Muscle of back (tissue), 11 donors: ENCODE results near the gene KRT37. TPM values are rescaled to one million over a fixed set of nuclear protein-coding genes. Genes with fewer than 3 reads are reported as not detected.
"Not testable (repeated sequence)": the region's sequence is repeated elsewhere in the genome, so short reads cannot be mapped to it uniquely, and the experiment has no call there.

Source experiments
- DNase-seq, 3 donors: peaks; one replicate each; pipeline versions ENCODE4 v3.0.0 to v3.0.0-alpha.2; 2013
- polyA plus RNA-seq, 10 donors: library from polyadenylated mRNA; unstranded; fragments of 120-200 nt; gene quantifications; one replicate each; pipeline ENCODE4 v1.2.1, GENCODE V29; 2013; ENCODE audit not compliant: insufficient read length in 10 of 10

Gene KRT37
- polyA plus RNA-seq, 10 donors = not detected

DNA sequence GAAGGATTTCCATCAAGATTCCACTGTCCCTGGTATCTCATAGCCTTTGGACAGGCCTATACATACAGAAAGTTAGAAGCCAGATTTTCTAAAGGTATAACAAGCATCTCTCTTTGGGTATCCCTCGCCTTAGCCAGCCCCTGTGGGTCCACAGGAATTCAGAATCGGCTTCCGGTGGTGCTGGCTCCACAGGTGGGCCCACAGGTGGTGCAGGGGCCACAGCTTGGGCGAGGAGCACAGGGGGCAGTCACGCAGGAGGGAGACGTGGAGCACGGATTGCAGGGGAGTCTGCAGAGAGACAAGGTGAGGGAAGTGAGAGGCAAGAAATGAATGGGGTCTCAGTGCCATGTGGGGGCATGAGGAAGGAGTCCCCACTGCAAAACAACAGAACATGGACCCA lies 12.9 kb upstream of the KRT37 start:
- no peak for DNase-seq

GRCh38 chr17:41434415-41434814 lies 10.0 kb upstream of the KRT37 start:
- peak in 2 of 3 donors; percentile 9 to 12 for DNase-seq

DNA sequence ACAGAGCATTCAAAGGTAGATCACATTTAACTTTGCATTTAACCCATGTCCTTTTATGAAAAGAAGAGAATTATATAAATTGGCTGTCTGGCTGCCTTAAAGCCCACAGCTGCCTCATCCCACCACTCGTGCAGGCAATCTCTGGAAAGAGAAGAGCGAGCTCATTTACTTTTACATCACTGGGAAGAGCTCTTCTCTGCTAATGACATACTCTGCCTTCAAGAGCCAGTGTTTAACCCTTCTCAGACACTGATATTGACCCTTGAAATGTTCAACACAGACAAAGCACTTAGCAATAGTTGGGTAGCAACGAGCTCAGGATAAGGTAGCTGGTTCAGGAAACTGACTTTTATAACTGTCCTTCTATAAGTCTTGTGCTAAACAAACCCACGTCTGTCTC lies 9.6 kb upstream of the KRT37 start:
- DNase-seq = no peak

DNA sequence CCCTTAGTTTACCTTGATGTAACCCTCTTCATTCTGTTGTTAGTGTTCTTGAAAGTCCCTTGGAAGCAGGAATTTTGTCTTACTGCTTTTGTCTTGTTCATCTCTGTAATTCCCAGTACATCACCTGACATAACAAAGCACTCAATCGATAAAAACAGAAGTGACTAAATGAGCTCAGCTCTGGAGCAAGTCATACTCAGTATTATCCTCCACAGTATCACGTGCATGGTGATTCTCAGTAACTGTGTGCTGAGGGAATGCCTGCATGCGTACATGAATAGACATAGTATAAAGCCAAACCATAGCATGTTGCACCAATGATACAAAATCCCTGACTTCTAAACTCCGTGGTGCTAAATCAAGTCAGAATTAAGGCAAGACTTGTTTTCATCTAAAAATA lies 9.2 kb upstream of the KRT37 start:
- no peak for DNase-seq

- DNase-seq = not testable (repeated sequence)
Observed at GRCh38 chr17:41430376-41430775, 6.0 kb upstream of the KRT37 start.

DNA sequence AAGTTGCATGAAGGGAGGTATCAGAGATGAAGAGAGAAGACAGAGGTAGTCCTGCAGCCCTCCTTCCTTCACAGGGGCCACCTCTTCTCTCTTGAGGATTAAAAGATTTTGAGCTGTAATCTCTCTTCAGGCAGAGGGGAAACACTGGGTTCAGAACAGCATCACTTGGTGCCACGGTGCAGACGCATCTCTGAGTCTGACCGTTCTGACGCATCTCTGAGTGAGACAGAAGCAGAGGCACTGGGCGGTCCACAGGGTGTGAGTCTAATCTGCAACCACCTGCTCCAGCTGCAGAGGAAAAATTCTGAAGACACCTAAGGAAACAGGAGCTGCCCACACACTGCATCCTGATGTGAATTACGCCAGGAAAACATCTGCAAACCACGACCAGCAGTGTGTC lies 5.3 kb upstream of the KRT37 start:
- DNase-seq = no peak

DNA sequence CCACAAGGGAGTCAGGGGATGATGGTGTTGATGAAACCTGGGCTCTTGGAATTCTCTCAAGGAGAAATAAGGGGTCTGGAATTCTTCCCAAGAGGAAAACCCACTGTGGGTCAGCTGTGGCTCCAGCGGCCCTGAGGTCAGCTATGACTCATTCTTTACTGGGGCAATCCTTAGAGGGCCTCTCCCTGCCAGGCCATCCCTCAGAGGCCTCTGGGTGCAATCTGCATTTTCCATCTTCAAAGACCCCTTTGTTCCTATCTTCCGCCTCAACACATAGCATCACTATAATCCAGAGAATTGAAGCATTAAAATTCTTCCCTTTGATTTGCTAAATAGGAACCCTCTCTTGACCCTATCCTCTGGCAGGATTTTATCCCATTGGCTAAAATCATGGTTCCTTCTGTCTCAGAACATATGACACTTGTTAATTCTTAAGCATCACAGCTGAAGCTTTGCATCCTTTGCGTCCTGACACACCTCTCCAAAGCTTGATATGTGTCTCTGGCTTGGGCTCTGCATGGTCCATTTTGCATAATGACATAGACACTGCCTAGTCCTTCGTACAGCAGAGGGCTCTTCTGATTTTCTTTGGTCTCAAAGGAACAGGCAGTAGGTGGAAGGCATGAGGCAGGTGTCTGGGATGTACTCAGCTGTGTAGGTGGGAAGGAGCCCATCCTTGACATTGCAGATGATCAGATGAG lies 4.4 kb upstream of the KRT37 start:
- no peak for DNase-seq

DNA sequence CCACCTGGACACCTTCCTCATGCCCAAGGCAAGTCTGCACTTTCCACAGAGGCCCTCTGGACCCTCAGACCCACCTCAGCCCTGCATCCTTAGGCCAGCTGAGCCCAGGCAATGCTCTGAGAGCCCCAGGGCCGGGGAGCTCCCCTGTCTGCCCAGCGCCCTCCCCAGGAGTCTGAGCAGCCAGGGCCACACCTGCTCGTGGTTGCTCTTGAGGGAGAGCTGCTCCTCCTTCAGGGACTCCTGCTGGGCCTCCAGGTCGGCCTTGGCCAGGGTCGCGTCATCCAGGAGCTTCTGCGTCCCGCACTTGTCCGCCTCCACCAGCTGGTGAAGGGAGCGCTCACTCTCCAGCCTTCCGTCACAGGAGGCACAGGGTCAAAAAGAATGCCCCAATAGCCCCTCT lies 1.8 kb downstream of the KRT37 start:
- not testable (repeated sequence) for DNase-seq

DNA sequence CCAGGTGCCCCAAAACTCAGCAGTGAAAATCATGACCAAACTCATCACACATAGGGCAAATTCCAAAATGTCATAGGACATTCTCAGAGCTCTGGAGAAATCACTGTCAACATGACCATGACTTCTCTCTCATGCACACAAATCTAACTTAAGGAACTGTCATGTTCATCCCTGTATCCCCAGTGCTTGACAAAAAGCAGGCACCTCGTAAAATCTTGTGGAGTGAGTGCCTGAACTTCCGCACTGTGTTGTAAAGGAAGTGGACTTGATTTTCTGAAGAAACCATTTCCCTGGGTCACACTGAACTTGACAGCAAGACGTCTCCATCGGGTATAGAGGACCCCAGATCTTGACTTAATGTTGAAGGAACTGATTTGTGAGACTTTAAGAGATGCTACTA lies 2.8 kb downstream of the KRT37 start:
- DNase-seq = no peak

DNA sequence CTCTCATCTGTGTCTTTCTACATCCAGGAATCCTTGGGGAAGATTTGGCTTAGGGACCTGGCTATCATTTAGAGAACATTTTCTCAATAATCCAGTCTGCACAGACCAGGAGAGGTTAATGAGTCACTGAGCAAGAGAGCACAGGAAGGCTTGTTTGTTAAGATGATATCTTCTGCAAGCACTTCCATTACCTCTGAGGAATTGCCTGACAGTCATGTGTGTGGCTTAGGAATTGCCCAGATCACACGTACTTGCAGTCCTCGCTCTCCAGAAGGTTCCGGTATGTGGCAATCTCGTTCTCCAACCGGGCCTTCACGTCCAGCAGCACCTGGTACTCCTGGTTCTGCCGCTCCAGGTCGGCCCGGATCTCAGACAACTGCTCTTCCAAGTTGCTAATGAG lies 3.3 kb downstream of the KRT37 start:
- DNase-seq = no peak

GRCh38 chr17:41420134-41420533 lies 4.3 kb downstream of the KRT37 start:
- DNase-seq = no peak

DNA sequence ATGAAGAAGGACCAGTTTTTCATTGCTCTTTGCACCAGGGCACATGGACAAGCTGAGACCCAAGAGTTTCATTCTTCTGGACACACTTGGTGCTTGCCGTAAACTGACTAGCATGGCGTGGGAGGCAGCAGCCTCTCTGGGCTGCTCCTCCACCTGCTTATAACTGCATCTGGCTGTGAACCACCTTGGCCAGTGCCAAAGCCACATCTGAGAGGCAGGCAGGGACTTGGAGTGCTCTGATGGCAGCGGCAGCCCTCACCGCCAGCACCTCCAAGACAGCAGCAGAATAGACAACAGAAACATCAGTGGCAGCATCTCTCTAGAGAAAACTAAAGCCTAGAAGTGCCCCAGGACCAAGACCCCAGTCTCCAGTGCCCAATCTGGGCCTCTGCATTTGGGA lies 4.7 kb downstream of the KRT37 start:
- no peak for DNase-seq

DNA sequence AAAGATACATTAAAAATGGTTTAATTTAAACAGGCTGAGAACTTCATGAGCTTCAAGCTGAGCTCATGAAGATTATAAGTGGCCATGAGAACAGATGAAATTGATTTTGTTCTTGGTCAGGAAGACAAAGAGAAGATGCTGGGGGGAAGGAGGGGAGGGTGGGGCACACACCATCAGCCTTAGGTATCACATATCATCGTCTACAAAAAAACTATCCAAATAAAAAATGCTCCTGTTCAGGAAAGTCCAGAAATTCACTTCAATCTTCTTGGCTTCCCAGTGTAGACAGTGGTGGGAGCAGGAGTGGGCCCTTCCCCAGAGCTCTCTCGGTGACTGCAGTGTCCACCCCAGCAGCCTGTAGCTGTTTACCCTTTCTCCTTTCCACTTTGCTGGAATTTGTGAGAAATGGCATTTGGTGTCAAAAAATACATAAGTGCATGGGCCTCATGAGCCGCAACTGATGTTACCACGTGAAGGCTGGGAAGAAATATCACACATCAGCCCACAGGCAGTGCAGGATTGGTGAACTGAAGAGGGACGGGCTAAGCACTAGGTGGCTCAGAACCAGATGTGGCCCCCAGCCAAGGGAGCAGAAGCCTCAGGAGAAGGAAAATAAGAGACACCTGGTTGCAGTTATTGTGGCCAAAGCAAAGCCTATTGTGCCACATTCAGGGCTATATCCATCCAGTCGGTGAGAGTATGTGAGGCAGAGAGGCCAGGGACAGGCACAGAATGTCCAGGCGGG lies 6.1 kb downstream of the KRT37 start:
- no peak for DNase-seq

DNA sequence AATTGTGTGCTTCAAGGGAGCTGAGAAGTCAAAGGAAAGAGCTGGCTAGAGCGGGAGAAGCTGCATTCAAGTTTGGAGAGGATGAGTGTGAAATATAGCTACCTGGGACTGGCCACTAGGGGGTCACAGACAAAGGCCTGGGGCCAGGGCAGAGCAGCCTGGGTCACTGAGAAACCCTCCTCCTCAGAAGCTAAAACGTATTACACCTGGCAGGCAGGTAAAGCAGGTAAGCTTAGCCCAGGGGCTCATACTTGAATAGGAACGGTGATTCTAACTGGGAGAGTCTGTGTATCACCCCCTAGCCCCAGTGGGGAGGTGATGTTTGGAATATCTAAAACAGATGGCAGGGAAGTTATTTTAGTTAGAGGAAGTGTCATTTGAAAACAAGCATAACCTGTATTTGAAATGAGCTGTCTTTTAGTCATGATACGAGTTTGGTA lies 6.8 kb downstream of the KRT37 start:
- no peak for DNase-seq

DNA sequence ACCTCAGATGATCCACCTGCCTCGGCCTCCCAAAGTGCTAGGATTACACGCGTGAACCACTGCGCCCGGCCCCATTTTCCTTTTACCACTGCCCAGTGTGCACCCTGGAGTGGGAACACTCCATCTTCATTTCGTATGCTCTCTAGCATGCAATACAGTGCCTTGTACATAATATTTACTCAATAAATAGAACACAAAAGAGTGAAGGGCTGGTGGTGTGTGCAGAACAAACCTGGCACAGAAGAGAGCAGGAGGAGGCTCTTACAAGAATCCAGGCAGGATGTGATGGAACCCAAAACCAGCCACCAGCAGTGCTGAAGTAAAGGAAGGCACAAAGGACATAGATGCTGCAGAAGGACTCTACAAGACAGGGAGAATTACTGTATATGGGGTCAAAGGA lies 7.3 kb downstream of the KRT37 start:
- DNase-seq = no peak

GRCh38 chr17:41416479-41416878 lies 7.9 kb downstream of the KRT37 start:
- DNase-seq = peak in 1 of 3 donors; percentile 15

GRCh38 chr17:41415833-41416335 lies 8.5 kb downstream of the KRT37 start:
- DNase-seq = no peak

- DNase-seq = no peak
Observed at GRCh38 chr17:41415411-41415810, 9.0 kb downstream of the KRT37 start.

- no peak for DNase-seq
Observed at GRCh38 chr17:41413982-41414381, 10.4 kb downstream of the KRT37 start.

- no peak for DNase-seq
Observed at GRCh38 chr17:41413353-41413957, 10.9 kb downstream of the KRT37 start.

DNA sequence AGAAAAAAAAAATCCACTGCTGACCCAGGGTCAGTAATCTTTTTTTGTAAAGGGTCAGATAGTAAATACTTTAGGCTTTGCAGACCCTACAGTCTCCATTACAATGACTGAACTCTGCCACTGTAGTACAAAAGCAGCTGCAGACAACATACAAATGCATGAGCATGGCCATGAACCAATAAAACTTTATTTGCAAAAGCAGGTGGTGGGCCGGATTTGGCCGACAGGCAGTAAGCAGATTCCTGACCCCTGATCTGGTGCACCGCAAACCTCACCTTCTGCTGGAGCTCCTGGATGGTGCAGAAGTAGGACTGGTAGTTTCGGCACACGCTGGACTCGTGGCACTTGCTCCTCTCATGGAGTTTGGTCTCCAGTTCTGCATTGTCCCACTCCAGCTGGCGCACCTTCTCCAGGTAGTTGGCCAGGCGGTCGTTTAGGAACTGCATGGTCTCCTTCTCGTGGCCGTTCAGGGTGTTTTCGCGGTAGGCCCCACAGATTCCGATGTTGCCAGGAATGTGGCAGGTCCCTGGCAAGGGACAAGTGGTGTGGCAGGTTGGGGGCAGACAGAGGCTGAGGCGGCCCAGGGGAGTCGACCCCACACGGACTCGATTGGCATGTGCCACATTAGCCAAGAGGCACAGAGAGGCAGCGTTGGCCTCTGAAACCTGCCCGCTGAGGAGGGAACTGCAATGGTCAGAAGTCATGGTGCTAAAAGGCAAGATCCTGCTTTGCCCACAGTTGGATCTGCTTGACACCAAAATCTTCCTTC lies 13.1 kb downstream of the KRT37 start:
- DNase-seq = no peak

GRCh38 chr17:41407226-41407625 lies 17.2 kb downstream of the KRT37 start:
- no peak for DNase-seq
